ENCODE measurements around the gene IQCK. TPM values are rescaled to one million over a fixed set of nuclear protein-coding genes. Genes with fewer than 3 reads are reported as not detected.

IQCK gene
- total and polyA plus RNA-seq, 5 experiments from 2014 or later = 1.7 to 3.1 (median 2.3) TPM

DNA sequence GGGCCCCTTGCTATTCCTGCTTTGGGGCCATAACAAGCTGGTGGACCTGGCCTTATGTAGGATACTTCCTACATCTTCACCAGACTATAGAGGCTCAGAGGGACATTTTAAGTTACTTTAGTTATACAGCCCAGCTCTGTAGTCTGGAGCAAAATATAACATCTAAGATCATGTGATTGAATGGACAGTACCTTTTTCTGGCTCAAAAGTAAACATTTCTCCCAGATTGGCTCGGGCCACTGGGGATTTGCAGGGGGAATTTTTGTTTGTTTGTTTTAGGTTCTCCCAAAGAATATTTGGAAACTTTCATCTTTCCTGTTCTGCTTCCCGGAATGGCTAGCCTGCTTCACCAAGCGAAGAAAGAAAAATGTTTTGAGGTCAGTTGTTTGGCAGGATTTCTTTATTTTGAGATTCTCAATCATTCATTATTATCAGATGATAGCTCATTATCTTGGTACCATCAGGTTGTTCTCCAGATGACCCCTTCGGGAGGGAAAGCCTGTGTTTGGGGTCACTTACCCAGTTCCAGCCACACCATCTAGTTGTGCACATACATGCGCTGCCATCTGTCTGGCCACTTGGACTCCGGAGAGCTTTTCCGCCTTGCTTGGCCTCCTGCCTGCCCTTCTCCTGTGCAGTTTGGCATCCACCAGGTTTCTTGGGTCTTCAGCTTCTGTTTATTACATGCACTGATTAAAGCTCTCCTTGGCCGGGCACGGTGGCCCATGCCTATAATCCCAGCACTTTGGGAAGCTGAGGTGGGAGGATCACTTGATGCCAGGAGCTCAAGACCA is 17.2 kb downstream of the IQCK start:
- no peak overlapping the region for H3K4me3 Mint-ChIP-seq
- ATAC-seq (no peak), DNase-seq (no peak)
- peaks cover 0 to 2% (median 0%) of the 10 kb centered on the region in 4 donors for H3K4me1 Mint-ChIP-seq
- no peaks in the 10 kb centered on the region for H3K27me3 Mint-ChIP-seq
- H3K27ac Mint-ChIP-seq = no peak overlapping the region
- H3K9me3 Mint-ChIP-seq = no peaks in the 10 kb centered on the region
- H3K36me3 Mint-ChIP-seq = peaks cover 0 to 8% (median 2%) of the 10 kb centered on the region in 3 donors
- POLR2A ChIA-PET = no interaction called here

DNA sequence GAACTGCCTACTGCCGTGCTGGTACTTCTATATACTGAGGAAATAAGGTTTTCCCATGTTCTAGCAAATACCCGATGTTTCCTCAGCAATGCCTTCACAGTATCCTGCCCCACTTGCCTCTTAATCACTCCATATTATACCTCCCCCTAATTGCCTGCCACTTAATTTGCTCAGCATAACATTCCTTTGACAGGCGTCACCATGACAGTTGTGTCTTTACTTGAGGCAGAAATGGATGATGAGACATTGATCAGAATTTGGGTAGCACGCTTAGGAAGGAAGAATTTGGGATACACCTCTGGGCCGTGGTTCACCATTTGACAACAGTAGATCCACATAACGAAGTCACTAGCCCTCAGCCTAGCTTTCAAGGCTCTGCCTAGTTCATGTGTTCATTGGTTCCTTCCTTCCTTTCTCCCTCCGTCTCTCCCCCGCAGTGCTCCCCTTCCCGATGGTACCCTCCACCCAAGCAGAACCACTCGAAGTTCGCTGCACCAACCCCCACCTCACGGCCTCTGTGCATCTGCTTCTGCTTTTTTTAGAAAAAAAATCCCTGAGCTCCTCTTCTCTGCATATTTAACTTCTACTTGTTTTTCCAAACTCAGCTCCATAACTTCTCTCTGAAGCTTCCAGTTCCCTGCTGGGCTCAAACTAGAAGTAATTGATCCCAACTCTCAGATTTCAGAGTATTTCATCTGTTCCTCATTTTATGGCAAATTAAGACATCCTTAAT is 19.4 kb downstream of the IQCK start:
- POLR2A ChIA-PET = no interaction called here
- ATAC-seq = no peak
- peaks cover 0 to 2% (median 0%) of the 10 kb centered on the region in 4 donors for H3K4me1 Mint-ChIP-seq
- no peaks in the 10 kb centered on the region for H3K9me3 Mint-ChIP-seq
- no peak for DNase-seq
- H3K27ac Mint-ChIP-seq = no peak overlapping the region
- H3K27me3 Mint-ChIP-seq = no peaks in the 10 kb centered on the region
- peaks cover 0 to 8% (median 3%) of the 10 kb centered on the region in 3 donors for H3K36me3 Mint-ChIP-seq
- no peak overlapping the region for H3K4me3 Mint-ChIP-seq

DNA sequence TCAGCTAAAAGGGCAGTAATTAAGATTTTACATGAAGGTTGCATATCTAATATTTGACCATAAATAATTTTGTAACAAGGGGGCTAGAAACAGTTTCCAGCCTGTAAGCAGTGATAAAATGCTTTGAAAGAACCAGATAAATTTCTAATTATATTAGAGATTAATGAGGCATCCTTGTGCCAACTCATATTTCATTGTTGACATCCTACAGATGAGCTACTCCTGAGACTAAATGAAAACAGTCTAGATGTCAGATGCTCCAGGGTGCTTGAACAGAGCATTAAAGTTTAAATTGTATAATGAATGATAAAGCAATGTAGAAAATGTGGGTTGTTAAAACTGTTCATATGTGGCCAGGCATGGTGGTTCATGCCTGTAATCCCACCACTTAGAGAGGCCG is 23.3 kb downstream of the IQCK start:
- Mint-ChIP-seq H3K27ac (no peak overlapping the region), H3K27me3 (no peaks in the 10 kb centered on the region), H3K4me3 (no peak overlapping the region), H3K4me1 (peaks cover 0 to 2% (median 0%) of the 10 kb centered on the region in 4 donors), H3K36me3 (peaks cover 0 to 3% (median 0%) of the 10 kb centered on the region in 3 donors), H3K9me3 (no peaks in the 10 kb centered on the region)
- ATAC-seq (no peak), DNase-seq (no peak)
- POLR2A ChIA-PET = no interaction called here

DNA sequence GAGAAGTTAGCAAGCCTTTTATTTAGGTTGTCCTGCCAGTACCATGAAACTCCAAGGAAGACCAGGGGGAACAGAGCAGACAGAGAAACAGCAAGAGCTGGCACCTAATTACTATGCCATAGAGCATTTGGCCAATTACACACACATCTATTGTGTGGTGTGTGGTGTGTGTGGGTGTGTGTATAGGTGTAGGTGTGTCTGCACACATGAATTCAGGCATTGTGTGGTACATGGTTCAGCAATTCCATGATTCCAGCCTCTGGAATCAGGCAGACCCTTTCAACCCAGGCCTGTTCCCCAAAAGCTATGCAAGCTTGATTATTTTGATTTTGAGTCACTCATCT is 25.7 kb downstream of the IQCK start:
- DNase-seq (no peak), ATAC-seq (no peak)
- no peak overlapping the region for H3K27ac Mint-ChIP-seq
- peaks cover 0 to 3% (median 0%) of the 10 kb centered on the region in 3 donors for H3K36me3 Mint-ChIP-seq
- H3K4me3 Mint-ChIP-seq = no peak overlapping the region
- H3K9me3 Mint-ChIP-seq = no peaks in the 10 kb centered on the region
- H3K4me1 Mint-ChIP-seq = no peaks in the 10 kb centered on the region
- POLR2A ChIA-PET = no interaction called here
- no peaks in the 10 kb centered on the region for H3K27me3 Mint-ChIP-seq

DNA sequence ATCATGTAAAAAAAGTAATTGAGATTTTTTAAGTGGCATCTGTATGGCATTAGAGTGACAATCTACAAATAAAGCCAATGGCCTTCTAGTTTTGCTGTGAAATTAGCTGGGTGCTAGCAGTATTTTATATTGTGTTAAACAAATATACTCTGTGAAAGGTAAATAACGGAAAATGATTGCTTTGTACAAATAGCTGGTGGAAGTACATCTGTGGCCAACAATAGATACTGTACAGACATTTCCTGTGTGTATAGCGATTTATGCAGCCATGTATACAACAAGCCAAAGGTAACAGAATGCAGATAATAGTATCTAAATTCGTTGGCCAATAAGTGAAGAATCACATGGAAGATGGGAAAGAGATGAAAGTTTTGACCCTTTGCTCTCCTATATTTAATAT is 26.6 kb downstream of the IQCK start:
- Mint-ChIP-seq H3K27ac (no peak overlapping the region), H3K4me3 (no peak overlapping the region), H3K36me3 (peaks cover 0 to 3% (median 0%) of the 10 kb centered on the region in 3 donors), H3K4me1 (no peaks in the 10 kb centered on the region), H3K27me3 (no peaks in the 10 kb centered on the region), H3K9me3 (no peaks in the 10 kb centered on the region)
- no peak for DNase-seq
- POLR2A ChIA-PET = no interaction called here
- no peak for ATAC-seq

DNA sequence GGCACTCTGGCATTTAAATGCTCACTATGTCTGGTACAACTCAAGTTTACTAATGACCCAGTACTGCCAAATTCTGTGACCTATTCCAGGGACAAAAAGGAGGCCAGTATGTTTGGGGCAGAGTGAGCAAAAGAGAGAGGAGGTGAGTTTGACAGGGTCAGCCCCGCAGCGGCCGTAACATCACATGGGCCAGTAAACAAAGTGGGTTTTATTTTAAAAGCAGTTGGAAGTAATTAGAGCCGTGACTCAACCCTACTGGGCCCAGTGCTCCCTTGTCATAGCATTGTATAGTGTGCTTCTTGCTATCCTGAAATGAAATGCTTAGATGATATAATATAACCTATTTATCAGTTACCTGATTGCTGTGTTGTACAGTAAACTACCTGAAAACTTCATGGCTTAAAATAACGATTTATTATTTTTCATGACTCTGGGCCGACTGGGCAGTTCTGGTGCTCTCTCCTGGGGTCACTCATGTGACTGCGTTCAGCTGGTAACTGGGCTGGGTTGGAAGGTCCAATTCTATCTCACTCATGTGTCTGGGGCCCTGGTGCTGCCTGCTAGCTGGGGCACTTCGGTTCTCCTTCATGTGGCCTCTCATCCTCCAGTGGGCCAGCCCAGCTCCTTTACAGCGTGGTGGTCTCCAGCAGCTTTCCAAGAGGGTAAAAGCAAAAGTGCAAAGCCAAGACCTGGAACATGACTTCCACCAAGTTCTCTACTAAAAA is 27.4 kb downstream of the IQCK start:
- Mint-ChIP-seq H3K9me3 (no peaks in the 10 kb centered on the region), H3K27ac (peak overlapping the region in 1 of 10 donors; percentile 47), H3K4me3 (no peak overlapping the region), H3K27me3 (no peaks in the 10 kb centered on the region), H3K36me3 (no peaks in the 10 kb centered on the region), H3K4me1 (no peaks in the 10 kb centered on the region)
- ATAC-seq = no peak
- POLR2A ChIA-PET = no interaction called here
- DNase-seq = no peak

DNA sequence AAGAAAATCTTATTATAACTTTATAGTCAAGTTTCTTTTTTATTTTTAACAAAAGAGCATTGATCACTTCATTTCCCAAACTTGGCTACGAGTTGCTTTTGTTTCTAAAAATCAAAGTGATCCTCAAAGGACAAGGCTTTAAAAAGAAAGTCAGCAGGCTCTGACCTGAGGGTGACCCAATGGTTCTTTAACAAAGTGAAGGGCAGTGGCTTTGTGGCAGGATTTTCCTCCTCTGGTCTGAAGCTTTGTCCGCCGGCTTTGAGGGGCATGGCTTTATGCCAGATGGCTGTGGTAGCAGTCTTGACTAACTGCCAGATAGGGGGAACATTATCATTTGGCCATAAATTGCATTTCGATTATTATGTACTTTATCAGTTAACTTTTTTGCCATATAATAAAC is 28.5 kb downstream of the IQCK start:
- H3K27ac Mint-ChIP-seq = no peak overlapping the region
- no peaks in the 10 kb centered on the region for H3K27me3 Mint-ChIP-seq
- no peaks in the 10 kb centered on the region for H3K36me3 Mint-ChIP-seq
- POLR2A ChIA-PET = no interaction called here
- H3K4me3 Mint-ChIP-seq = no peak overlapping the region
- ATAC-seq (no peak), DNase-seq (no peak)
- no peaks in the 10 kb centered on the region for H3K4me1 Mint-ChIP-seq
- H3K9me3 Mint-ChIP-seq = no peaks in the 10 kb centered on the region

DNA sequence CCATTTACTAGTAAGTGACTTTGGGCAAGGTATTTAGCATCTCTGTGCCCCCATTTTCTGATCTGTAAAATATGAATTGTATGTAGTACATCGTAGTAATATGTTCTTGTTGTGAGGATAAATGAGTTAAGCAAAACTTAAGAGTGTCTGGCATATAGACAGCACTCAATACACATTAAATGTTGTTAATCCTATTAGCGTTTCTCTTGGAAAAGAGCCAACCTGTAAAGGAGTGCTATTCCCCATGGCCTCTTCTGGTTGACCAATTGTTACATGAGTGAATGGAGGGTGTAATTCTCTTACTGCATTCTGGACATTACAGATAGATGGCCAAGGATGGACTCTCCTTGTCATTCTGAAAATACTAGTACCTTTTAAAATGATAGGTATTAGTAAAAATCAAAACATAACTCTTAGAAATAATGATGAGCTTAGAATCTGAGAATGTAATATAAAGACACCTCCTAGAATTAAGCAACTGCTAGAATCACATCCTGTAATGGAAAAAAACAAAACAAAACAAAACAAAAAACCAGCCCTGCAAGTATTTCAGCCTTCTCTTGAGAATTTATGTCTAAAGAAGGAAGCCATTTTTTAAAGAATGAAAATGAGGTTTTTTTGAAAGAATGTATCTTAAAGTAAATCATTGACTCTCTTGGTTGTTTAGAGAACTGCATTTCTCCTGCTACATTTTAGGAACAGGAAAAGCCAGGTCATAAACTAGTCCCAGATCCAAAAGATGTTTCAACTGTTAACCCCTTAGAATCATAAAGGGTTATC is 30.5 kb downstream of the IQCK start:
- no peak for DNase-seq
- Mint-ChIP-seq H3K4me1 (no peaks in the 10 kb centered on the region), H3K4me3 (no peak overlapping the region), H3K36me3 (no peaks in the 10 kb centered on the region), H3K27ac (no peak overlapping the region), H3K9me3 (no peaks in the 10 kb centered on the region), H3K27me3 (no peaks in the 10 kb centered on the region)
- ATAC-seq = no peak
- POLR2A ChIA-PET = interaction anchor here (0.6 kb wide), 1 partner anchor 53 kb away, joined by 3 read pairs; no protein-coding TSS in a partner anchor

DNA sequence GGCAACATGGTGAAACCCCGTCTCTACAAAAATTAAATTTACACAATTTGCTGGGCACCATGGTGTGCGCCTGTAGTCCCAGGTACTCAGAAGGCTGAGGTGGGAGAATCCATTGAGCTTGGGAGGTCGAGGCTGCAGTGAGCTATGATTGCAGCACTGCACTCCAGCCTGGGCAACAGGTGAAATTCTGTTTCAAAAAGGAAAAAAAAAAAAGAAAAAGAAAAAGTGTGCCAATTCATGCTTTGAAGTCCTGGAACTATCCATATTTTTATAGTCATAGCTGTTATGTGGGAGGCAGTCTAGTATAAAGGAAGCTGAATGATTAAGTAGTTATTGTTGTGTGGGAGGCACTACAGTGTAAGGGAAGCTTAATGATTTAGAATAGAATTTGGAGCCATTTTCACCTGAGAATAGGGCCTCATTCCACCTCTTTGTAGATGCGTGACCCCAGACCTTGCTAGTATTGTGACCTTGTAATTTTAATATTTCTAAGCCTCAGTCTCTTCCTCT is 31.6 kb downstream of the IQCK start:
- H3K27me3 Mint-ChIP-seq = no peaks in the 10 kb centered on the region
- no peak overlapping the region for H3K4me3 Mint-ChIP-seq
- ATAC-seq (no peak), DNase-seq (no peak)
- no peaks in the 10 kb centered on the region for H3K4me1 Mint-ChIP-seq
- peak overlapping the region in 1 of 10 donors; percentile 27 for H3K27ac Mint-ChIP-seq
- H3K36me3 Mint-ChIP-seq = no peaks in the 10 kb centered on the region
- POLR2A ChIA-PET = interaction anchor here (0.6 kb wide), 1 partner anchor 15 kb away, joined by 4 read pairs; no protein-coding TSS in a partner anchor
- no peaks in the 10 kb centered on the region for H3K9me3 Mint-ChIP-seq

DNA sequence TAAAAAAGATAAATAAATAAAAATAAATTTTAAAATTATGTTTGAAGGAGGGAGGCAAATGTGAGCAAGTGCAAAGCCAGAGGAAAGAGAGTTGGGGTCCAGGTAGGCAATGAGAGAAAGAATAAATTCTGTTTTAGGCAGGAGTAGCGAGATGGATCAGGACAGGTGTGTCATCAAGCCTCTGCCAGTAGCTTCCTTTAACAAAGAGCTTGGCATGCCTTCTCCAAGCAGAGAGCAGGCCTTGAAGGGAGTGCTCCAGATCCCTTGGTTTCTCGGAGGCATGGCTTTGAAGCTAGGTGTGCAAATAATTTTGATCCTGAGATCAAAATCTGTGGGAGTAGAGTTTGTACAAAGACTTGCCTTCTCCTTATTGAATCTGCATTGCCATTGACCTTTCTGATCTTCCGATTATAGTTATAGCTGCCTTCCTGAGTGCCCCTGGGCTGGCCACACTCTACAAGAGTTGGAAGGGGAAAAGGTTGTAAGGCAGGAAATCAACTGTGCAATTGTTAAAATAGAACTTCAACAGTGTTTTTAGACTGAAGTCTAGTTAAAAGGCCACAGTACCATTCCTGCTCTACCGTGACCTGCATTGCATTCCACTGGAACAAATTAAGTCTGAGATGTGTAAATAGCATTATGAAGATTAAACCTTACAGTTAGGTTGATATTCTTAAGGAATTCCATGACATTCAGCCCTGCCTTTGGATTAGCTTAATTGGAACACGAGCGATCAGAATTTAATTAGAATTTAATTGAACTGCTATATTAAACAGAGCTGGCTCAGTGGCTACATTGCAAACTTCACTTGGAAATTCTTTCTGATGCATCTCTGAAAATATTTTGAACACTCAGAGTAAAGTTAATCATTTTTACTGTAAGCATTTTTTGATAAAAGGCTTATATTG is 33.7 kb downstream of the IQCK start:
- DNase-seq (no peak), ATAC-seq (no peak)
- Mint-ChIP-seq H3K36me3 (no peaks in the 10 kb centered on the region), H3K4me3 (no peak overlapping the region), H3K9me3 (no peaks in the 10 kb centered on the region), H3K4me1 (no peaks in the 10 kb centered on the region), H3K27me3 (no peaks in the 10 kb centered on the region), H3K27ac (peak overlapping the region in 1 of 10 donors; percentile 46)
- POLR2A ChIA-PET = no interaction called here

DNA sequence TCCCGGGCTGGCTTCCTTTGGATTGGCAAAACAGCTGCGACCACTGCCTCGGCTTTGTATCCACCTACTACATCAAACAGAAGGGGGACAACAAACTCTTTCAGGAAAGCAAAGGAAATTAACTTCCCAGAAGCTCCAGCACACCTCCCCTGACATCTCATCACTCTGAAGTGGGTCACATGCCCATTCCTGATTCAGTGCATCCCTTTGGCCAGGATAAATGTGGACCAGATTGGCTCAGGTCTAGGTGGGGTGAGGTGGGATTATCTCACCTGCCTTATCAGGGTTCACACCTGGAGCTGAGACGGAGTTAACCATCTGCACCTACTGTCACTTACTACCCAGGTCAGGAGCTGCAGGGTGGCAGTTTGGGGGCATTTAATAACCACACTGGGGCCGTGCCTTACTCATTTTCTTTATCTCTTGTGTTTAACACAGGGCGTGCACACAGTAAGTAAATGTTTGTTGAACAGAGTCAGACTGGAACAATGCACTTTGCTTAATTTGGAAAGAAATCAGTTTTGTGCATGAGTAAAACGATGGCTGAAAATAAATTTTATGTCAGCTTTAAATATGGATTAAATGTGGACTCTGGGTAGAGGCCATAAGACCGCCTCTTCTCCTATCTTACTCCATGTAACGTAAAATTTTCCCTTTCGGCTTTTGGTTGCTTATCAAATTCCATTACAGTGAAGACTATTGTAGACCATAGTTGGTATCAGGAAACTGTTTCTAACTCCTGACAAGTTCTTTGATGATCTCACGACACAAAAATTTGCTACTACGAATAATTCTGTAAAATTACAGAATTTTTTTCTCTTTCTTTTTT is 36.0 kb downstream of the IQCK start:
- Mint-ChIP-seq H3K27ac (peak overlapping the region in 1 of 10 donors; percentile 22), H3K27me3 (no peaks in the 10 kb centered on the region), H3K9me3 (no peaks in the 10 kb centered on the region), H3K4me1 (no peaks in the 10 kb centered on the region), H3K36me3 (no peaks in the 10 kb centered on the region), H3K4me3 (no peak overlapping the region)
- DNase-seq (no peak), ATAC-seq (no peak)
- POLR2A ChIA-PET = no interaction called here

Measured in naive thymus-derived CD8-positive, alpha-beta T cell (primary cell).